Retinal pigment epithelial cell (primary cell): ENCODE data around the gene PRMT9.

Experiments
- DNase-seq: peaks from one replicate; pipeline ENCODE4 v3.0.0-alpha.2; 2010; ENCODE audit warnings: low read depth
- H3K4me3 ChIP-seq: 2 replicates; pipeline ENCODE4 v1.5.1; 2011; ENCODE audit warnings: mild to moderate bottlenecking, low read length, control low read depth, moderate library complexity
- CTCF ChIP-seq: conservative IDR thresholded peaks from 2 replicates; pipeline ENCODE4 v1.5.1; 2011; ENCODE audit warnings: low read depth, low read length, control low read depth, inconsistent platforms

The PRMT9 gene

GRCh38 chr4:147683717-147684700 is at the start of gene PRMT9:
Gene PRMT9, minus strand, starts transcription at chr4:147684163. Its CDS starts 176 bp downstream, at chr4:147683987.
- H3K4me3 ChIP-seq = peak within 1 kb of the TSS; percentile 61
- DNase-seq = peak; percentile 79
- TF ChIP-seq CTCF = no peak

DNA sequence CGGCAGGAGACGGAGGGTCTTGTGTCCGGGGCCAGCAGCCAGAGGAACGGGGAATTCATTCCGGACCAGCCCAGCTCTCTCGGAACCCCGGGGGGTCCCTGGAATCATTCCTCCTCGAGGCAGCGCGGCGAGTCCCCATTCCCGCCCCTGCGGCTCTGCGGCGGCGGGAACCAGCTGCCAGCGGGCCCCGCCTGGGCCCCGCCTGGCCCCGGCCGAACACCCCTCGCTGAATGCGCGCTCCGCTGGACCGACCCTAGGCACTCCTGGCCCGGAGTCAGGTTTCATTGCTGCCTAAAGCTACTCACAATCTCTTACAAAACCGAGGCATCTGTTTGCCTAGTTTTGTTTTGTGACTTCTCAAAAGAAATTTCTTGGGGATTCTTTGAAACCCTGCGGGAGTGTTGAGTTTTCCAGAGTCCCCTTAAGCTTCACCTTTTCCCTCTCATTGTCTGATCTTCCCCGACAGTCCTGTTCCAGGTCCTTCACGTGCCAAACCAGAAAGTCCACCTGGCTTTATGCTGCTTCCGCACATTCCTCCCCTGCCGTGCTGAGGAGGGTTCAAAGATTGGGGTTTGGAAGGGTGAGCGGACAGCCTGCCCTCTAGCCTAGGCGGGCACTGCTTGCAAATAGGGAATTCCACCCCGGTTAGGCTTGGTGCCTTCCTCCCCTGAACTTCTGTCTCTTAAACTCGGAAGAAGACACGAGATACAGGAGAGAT is 48.7 kb upstream of the PRMT9 start:
- peak; percentile 1 for TF ChIP-seq CTCF
- peak overlapping the region; percentile 89 for H3K4me3 ChIP-seq
- no peak for DNase-seq

GRCh38 chr4:147731580-147732517 is 47.9 kb upstream of the PRMT9 start, which contains the start of gene ARHGAP10:
Gene ARHGAP10, plus strand, starts transcription at chr4:147732088. Its CDS starts 214 bp downstream, at chr4:147732302.
- no peak for TF ChIP-seq CTCF
- no peak for DNase-seq
- peak within 1 kb of the TSS; percentile 89 for H3K4me3 ChIP-seq

GRCh38 chr4:147730333-147730732 is 46.4 kb upstream of the PRMT9 start:
- no peak overlapping the region for H3K4me3 ChIP-seq
- DNase-seq = no peak
- peak; percentile 18 for TF ChIP-seq CTCF

DNA sequence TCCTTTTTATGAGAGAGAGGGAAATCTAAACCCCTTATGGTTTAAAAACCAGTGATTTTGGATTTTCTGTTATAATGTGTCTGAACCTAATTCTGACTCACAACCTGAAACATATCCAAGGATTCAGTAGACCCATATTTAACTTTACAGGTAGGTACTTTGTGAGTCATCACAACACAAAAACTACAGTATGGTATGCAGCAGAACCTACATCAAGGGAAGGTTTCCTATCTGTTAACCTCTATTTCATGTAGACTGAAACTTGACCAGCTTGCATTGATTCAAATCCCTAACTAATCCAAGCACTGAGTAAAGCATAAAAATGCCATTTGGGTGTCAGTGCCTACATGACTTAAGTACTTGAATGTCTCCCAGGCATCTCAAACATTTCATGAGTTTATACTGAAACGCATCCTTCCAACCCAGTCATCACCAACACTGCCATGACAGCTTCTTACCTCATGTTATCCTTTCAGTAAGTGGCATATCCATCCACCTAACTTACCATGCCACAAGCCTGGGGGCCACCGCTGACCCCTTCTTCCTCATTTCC is 43.6 kb upstream of the PRMT9 start:
- no peak overlapping the region for H3K4me3 ChIP-seq
- no peak for DNase-seq
- TF ChIP-seq CTCF = no peak

DNA sequence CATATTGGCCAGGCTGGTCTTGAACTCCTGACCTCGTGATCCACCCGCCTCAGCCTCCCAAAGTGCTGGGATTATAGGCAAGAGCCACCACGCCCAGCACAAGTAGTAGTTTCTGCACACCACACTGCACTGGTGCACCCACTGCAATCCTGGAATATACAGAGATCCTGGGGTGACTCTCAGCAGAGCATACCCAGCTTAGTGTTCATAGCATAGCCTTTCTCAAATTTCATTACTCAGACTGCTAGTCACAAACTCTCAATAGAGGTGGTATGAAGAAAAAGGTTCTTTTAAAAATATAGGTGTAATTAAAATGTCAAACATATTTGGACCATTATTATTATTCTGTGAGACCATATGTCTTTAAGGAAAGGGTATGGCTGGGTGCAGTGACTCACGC is 41.7 kb upstream of the PRMT9 start:
- H3K4me3 ChIP-seq = no peak overlapping the region
- TF ChIP-seq CTCF = no peak
- DNase-seq = no peak
